HG03280 (cell line): ENCODE data around the gene FGF12.

ENCODE experiments used
- ATAC-seq: cut with Tn5 transposase; IDR thresholded peaks from one replicate; pipeline ENCODE4 v1.9.1; 2021; ENCODE audit warnings: mild to moderate bottlenecking, moderate library complexity; ENCODE audit not compliant: unreplicated experiment

FGF12 gene

DNA sequence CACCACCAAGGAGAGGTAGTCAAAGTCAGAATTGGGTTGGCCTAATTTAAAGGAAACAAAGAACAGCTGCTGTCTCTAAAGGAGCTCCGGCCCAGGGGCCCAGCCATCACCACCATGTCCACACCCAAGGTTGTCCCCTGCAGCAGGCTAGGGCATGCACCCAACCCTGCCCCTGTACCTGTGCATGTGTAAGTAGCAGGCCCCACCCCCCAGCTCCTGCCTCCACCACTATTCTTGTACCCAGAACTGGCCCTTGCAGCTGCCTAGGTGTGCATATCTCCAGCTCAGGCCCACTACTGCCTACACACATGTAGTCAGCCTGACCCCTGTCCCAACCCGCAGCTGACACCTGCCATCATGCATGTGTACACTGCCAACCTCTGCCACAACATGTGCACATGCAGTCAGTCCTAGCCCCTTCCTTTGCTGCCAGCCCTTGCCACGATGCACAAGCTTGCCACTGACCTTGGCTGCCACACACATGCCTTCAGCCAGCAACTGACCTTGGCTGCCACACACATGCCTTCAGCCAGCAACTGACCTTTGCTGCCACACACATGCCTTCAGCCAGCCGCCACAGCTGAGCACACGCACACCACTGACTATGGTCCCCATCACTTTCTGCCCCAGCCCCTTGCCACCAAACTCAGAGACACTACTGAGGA is 39.7 kb downstream of the FGF12 start:
- no peak for ATAC-seq

DNA sequence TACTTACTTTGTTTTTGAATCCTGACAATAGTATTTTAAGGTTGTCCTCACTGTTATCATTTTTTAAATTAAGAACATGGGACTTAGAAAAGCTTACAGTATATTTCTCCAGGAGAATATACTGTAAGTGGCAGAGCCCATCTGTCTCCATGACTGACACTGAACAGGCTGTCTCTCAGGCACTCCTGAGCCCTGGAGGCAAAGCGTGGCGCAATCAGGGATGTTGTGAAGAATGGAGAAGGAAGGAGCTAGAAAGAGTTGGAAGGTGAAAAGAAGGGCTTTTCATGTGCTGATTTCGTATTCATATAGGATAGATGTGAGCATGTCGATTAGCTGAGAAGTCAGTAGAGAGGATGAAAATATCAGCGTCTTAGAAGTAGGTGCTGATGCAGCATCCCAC is 41.5 kb downstream of the FGF12 start:
- ATAC-seq: no peak

DNA sequence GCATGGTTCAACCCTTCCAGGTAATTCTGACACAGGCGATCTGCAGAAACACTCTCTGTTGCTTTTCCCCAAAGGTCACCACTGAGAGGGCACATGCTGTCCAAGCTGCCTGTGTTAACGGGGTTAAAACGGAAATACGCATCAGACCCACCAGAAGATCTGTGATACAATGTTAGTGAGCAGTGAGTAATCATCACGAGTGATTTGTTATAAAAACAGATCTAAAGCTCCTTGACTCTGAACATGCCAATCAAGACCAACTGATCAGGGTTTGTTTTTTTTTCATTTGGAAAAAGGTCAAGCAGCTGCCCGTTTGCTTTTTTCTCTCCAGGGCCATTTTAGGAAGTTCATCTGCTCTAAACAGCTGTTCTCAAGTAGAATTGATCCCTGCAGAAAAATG is 43.2 kb downstream of the FGF12 start:
- ATAC-seq: no peak

DNA sequence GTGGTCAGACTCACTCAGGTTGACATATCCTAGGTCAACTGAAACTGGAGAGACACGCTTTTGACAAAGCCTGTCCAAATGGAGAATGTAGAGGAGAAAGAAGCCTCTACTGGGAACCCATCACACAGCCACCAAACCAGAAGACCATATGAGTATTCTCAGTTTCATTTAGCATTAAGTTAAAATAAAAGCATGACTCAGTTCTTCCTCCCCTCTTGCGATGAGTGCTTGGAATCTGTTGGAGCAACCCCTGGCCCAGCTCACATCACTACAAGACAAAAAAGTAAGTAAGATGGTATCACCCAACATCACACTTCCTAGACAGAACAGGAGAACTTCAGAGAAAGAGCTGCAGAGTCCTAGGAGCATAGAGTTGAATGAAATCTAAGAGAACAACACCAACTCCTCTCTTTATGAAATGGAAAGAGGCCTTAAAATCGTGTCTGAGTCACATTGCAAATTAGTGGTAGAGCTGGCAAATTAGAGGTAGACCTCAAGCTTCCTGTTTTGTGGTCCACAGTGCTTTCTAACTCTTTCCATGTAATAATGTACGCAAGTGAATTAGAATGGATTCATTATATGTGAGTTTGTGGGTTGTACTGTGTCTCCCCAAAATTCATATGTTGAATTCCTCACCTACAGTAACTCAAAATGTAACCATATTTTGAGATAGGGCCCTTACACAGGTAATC is 51.2 kb downstream of the FGF12 start:
- ATAC-seq: peak; percentile 85

DNA sequence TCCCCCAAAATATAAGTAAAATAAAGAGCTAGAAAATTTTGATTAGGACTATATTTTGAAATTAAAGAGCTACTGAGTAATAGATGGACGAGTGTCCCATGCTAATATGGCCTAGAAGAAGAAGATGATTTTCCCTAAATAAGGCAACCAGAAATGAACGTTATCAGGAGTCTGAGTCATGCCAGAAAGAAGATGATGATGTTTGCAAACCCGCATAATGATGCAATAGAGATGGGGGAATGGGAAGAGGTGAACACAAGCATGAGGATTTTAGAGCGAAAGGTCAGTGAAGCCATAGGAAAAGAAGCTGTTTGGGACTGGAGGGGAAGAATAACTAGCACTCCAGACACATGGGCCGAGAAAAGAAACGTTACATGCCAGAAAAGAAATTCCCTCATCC is 71.7 kb downstream of the FGF12 start:
- ATAC-seq: no peak

DNA sequence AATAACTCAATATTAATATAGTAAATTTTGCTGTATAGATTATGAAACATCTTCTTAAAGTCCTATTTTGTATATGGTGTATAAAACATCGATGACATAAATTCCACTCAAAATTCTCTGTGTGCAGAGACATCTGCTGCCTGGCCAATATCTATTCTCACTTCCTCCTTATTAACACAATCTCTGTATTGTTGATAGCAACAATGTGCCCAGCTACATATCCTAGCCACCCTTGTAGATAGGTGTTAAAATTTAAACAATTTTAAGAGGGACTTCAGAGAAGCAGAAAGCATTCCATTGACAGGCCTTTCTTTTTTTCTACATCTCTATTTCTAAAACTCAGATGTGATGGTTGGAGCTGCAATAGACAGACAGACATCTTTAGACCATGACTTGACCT is 72.3 kb downstream of the FGF12 start:
- no peak for ATAC-seq

DNA sequence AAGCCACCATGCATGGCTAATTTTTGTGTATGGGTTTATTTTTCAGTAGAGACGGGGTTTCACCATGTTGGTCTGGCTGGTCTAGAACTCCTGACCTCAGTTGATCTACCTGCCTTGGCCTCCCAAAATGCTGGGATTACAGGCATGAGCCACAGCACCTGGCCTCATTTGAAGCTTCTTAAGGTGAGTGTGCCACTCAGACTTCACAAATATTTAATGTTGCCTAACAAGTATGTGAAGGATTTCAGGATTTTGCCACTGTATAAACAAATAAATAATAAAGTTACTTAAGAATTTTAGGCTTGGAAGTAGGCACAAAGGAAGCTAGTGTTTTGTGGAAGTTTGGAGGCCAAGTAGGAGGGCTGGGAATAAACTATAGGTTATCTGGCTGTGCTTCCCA is 73.5 kb downstream of the FGF12 start:
- no peak for ATAC-seq

DNA sequence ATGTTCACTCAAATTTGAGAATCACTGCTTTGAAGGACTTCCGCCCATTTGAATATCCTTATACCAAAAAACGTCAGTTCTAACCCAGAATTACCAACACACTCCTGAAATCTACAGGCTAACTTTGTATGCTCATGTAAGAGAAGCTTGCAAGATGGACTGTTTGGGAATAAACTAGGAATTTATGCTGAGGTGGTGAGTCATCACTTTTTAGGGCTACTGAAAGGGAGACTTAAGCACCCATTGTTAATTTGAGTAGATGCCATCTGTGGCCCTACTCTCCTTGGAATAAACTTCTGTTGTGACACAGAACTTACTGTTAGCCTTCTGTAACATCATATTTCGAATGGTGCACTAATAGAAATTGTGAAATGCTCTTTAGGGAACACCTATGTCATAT is 74.6 kb downstream of the FGF12 start:
- no peak for ATAC-seq

DNA sequence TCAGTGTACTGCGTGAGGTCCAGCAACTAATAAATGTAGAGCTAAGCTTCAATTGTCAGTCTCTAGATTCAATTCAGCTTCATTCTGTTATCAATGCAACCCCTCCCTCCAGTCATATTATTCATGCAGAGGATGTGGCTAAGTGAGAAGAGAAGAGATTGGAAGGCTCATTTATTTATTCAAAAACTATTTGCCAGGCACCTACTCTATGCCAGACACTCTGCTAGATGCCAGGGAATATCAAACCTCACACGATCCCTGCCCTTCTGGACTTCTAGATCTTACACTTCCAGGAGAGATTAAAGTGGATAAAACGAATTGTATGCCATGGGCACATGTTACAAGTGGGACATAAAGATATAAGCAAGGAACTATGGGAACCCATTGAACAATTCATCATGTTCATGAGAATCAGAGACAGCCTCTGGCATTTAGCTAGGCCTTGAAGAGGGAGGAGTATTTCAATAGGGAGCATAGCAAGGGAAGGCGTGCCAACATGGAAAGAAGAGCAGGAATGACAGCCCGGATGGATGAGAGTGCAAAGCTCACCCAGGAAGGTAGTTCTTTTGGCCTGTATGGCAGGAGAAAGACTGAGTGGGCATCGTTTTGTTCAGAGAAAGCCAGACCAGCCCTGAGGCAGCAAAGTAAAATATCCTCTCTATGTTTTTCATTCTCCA is 75.4 kb downstream of the FGF12 start:
- no peak for ATAC-seq

DNA sequence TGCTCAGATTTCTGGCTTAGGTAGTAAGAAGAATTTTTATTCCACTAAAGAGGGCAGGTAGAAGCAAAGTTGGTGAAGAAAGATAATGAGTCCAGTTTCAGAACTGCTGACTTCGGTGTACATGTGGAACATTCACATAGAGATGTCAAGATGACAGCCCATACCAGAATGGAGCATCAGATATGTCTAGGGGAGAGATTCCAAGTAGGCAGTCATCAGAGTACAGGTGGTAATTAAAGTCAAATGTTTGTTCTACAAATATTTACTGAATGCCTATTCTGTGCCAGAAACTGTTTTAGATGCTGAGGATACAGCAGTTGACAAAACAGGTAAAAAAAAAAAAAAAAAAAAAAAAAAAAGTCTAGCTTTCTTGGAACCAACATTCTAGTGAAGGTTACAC is 81.9 kb downstream of the FGF12 start:
- no peak for ATAC-seq

DNA sequence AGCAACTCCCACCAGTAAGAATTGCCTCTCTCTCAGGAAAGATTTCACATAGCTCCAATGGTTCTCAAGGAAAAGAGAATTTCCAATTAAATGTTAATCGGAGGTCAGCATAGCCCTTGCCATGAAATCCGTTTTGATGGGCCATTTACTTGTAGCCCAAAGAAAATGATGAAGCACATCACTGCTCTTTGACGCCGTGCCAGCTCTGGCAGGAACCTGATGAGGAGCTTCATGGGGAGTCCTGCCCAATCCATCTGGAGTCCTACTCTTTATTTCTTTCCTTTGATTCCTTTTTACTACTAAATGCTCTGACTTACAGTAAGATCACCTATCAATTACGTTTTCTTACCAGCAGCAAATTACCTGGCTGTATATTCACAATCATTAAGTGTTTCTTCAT is 84.7 kb downstream of the FGF12 start:
- no peak for ATAC-seq

DNA sequence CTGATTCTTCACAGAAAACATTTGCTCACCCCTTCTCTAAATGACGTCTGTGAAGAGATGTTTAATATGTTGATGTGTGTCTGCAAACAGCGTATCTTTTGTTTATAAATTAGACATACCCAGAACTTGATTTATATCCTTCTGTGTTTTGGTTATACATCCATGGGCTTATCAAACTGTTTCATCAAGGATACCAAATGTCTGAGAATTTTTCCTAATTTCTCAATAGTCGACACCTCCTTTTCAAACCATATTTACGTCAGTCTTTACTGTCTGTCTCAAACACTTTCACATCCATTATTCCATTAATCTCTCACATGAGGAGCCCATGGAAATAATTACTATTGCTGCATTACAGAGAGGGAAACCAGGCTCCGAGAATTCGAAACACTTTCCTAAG is 85.4 kb downstream of the FGF12 start:
- no peak for ATAC-seq

DNA sequence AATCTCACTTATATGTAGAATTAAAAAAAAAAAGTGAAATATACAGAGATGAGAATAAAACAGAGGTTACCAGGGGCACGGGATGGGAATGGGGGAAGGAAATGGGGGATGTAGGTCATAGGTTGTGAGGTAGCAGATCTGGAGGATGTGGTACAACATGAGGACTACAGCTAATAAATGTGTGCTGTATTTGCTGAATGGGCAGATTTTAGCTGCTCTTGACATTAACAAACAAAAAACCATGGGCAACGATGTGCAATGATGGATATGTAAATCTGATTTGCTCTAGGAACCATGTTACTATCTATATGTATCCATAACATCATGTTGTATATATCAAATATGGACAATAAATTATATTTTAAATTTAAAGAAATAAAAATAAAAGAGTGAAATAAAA is 87.4 kb downstream of the FGF12 start:
- ATAC-seq: no peak

DNA sequence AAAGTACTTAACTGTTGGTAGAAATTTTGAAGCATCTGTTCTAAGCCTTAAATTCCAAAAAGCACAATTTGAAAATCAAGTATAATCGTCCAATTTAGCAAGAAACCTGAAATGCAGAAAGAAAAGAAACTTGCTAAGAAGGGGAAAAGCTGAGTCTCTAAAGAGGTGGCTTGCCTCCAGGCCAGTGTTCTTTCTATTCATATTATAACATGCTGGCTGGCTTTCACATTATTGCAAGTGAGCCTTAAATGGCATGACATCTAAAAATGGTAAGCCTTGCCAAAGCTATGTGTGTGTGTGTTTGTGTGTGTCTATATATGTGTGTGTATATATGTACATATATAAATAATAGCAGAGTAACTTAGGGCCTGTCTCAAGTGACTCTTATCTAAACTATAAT is 89.5 kb downstream of the FGF12 start:
- ATAC-seq: no peak

DNA sequence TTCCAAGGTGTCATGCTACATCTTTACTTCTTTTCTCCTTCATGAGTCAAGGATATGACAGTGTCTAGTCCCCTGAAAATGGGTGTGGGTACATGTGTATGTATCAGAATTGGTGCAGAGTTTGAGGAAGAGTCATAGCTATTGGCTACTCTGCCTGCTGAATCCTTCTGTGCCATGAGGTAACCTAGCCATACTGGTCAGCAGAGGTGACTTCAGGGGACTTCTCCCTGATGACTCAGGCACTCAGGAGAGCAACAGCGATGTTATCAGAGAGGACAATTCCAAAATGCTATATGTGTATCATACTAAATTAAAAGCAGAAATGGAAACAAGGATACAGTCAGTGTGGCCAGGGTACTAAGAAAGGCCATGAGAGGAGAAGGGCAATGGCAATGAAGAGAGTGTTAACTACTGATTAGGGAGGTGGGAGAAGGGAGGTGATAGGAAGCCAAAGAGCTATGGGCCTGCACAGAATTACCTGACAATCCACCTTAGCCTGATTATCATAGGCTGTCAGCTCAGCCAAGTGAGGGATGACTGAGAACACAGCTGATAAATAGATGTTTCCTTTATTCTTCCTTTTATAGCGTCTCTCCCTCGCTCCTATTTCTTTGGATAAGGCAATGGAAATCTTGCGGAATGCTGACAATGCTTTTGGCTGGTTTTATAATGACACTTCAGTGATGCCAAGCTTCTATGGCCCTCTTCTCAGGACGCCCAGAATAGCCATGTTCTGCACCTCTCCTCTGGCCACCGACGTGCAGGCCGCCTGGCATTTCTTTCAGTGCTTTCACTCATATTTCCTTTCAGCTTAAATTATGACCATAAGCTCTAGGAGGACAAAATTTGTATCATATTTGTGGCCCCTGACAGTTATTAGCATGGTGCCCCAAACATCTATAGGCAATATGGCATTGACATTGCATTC is 90.6 kb downstream of the FGF12 start:
- no peak for ATAC-seq

DNA sequence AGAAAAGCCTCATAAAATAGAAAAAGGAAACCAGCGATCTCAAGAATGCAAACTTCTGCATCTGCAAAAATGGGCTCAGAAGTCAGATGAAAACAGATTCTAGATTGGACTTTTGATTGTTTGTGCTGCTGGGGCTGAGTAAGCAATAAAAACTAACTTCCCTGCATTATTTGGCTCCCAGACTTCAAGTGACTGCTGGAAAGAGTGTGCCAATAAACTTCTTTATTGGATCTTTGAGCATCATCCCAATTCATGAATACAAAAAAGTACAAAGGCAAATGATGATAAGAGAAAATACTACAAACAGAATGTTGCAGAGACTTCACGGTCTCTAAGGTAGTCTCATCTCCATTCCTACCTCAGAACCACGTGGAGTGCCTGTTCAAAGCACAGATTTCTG is 97.9 kb downstream of the FGF12 start:
- ATAC-seq: no peak

DNA sequence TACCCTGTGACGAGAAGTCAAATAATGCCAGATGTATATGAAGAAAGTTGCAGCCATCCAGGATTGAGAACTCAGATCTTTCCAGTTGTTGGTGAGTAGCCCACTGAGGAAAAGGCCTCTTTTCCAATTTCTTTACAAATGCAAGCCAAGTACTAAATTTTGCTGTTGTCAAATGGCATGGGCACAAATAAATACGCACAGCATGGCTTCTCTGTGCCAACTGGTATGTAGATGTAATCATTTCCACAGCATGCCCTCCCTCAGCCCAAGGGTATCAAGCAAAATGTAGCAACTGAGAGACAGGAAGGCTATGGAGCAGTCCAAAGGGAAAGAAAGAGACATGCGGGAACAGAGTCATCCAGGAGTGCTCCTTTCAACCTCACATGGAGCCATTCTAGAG is 105.4 kb downstream of the FGF12 start:
- no peak for ATAC-seq

DNA sequence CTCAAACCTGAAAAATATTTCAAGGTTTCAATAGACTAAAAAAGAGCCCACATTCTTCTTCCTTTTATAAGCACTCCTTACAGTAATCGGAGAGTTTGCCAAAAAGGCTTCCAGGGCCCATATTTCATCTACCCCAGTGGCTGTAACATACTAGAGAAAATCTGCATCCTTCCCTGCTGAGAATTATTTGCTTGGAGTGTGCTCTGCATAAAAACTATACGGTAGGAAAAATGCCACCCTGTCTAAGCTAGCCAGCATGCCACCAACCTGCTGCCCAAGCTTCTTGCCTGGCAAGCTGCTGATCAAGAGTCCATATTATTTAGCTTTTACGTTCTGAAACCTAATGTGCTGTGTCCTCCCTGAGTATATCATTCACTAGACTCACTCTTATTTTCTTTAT is 107.1 kb downstream of the FGF12 start:
- ATAC-seq: no peak

DNA sequence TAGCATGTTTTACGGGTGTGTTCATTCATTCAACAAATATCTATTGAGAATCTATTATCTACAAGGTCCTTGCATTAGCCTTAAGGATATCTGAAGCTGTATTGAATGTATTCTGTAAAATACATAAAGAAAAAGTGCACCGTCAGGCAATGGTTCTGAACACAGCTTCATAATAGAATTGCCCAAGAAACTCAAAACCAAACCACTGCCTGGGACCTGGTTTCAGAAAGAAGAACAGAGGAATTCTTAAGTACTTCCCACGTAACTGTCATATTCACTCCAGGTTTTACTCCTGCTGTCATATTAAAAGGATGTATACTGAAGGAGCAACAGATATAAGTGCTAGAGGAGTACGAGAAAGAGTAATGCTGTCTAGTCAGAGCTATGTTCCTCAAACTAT is 115.9 kb downstream of the FGF12 start:
- ATAC-seq: no peak

DNA sequence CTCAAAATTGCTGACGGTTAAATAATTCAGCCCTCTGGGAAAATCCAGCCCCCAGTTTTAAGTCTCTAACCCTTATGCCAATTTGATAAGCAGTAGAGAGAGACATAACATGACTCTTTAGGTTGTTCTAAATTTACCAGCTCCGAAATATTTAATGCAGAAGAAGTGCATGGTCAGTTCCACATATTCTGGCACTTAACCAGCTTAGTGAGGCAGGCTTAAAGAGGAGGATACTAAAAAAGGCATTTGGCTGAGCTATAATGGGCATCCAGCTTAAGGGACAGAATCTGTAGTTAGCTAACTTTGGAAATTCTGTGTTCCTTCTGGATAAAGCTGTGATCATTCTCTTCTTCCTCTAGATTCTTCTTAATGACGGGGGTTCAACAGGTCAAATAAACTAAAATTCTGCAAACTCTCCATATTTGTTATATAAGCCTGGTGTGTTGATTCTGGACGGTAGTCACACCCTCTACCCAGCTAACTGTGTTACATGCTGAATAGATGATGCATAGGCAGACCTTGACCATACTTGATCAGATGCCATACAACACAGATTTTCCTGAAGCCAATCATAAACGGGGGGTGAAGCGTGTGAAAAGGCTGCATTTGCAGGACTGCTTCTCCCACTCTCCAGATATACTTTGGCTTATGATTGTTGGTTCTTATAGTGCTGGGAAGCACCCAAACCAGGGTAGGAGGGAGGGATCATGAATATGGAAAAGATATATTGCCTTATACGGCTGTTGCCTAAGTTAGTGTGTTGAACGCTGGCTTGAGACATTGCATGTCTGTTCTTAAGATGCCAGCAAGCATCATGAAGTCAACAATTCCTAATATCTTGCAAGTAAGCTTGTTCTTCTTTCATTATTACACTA is 118.4 kb downstream of the FGF12 start:
- ATAC-seq: no peak
